ENCODE results near the gene SPACDR.
"Not testable (repeated sequence)": the region's sequence is repeated elsewhere in the genome, so short reads cannot be mapped to it uniquely, and the experiment has no call there.

The SPACDR gene

GRCh38 chr7:100465299-100465698 lies 1.2 kb upstream of the SPACDR start:
- no peak for DNase-seq

- DNase-seq, result no peak
Measured at GRCh38 chr7:100464791-100465190, 731 bp upstream of the SPACDR start.

- DNase-seq, result no peak
Measured at GRCh38 chr7:100457033-100457432, 7.0 kb downstream of the SPACDR start.

- no peak for DNase-seq
Measured at GRCh38 chr7:100456562-100456961, 7.5 kb downstream of the SPACDR start.

- no peak for DNase-seq
Measured at GRCh38 chr7:100455206-100455605, 8.9 kb downstream of the SPACDR start.

- not testable (repeated sequence) for DNase-seq
Measured at GRCh38 chr7:100453854-100454253, 10.2 kb downstream of the SPACDR start.

GRCh38 chr7:100452513-100452912 lies 11.5 kb downstream of the SPACDR start:
- DNase-seq, result no peak

GRCh38 chr7:100449190-100449795 lies 14.8 kb downstream of the SPACDR start:
- no peak for DNase-seq

- not testable (repeated sequence) for DNase-seq
Measured at GRCh38 chr7:100447363-100447762, 16.7 kb downstream of the SPACDR start.

- no peak for DNase-seq
Measured at GRCh38 chr7:100446040-100446439, 18.0 kb downstream of the SPACDR start.

GRCh38 chr7:100444311-100445278 lies 19.5 kb downstream of the SPACDR start:
- no peak for DNase-seq

GRCh38 chr7:100443096-100443840 lies 20.8 kb downstream of the SPACDR start:
- no peak for DNase-seq

- no peak for DNase-seq
Measured at GRCh38 chr7:100441641-100442535, 22.2 kb downstream of the SPACDR start.

GRCh38 chr7:100439244-100439643 lies 24.8 kb downstream of the SPACDR start:
- DNase-seq, result not testable (repeated sequence)

GRCh38 chr7:100438731-100439130 lies 25.3 kb downstream of the SPACDR start:
- not testable (repeated sequence) for DNase-seq

GRCh38 chr7:100438172-100438571 lies 25.9 kb downstream of the SPACDR start:
- no peak for DNase-seq

GRCh38 chr7:100437150-100438100 lies 26.6 kb downstream of the SPACDR start:
- DNase-seq, result no peak

GRCh38 chr7:100435401-100436304 lies 28.4 kb downstream of the SPACDR start:
- peak; percentile 53 for DNase-seq

GRCh38 chr7:100434297-100435144 lies 29.5 kb downstream of the SPACDR start:
- peak; percentile 36 for DNase-seq

All from CD4-positive, alpha-beta T cell treated with Interleukin-21 for 1 hour (primary cell).